ENCODE data around the gene ACTA2.

DNA sequence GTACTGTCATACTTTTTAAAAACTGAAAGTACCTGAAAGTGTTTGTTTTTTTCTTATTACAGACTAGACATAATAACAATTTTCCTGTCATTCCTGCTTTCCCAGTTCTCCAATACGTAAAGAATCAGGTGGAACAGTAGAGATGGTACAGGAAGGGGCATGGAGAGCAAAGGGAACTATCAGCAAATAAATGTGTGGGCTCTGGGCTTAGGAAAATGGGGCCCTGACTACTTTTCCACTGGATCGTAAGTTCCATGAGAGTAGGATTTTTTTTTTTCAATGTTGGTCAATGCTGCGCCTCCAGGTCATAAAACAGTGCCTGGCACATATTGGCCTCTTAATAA lies 22.8 kb upstream of the ACTA2 start:
- TF ChIP-seq REST (IDR thresholded peaks at IDR 0.05; ENCODE audit: insufficient read depth in 1 of 2, low read depth in 2 of 2, low read length in 2 of 2) (no peak), TAF1 (IDR thresholded peaks at IDR 0.05; ENCODE audit: borderline replicate concordance, insufficient read depth, low read length) (no peak), POLR2AphosphoS5 (IDR thresholded peaks at IDR 0.05; ENCODE audit: low read depth, low read length) (no peak), SIN3A (IDR thresholded peaks at IDR 0.05; ENCODE audit: borderline replicate concordance, insufficient read depth, low read length) (no peak), FOXP2 (optimal IDR thresholded peaks at IDR 0.05; ENCODE audit: borderline replicate concordance, extremely low read depth, extremely low read length, insufficient read depth) (no peak)

Measured in PFSK-1 (cell line).